ENCODE measurements around the gene ATXN7L1. TPM values are rescaled to one million over a fixed set of nuclear protein-coding genes. Genes with fewer than 3 reads are reported as not detected.

Gene ATXN7L1
- total RNA-seq, 1 donor from 2014 or later = 12.9 TPM

DNA sequence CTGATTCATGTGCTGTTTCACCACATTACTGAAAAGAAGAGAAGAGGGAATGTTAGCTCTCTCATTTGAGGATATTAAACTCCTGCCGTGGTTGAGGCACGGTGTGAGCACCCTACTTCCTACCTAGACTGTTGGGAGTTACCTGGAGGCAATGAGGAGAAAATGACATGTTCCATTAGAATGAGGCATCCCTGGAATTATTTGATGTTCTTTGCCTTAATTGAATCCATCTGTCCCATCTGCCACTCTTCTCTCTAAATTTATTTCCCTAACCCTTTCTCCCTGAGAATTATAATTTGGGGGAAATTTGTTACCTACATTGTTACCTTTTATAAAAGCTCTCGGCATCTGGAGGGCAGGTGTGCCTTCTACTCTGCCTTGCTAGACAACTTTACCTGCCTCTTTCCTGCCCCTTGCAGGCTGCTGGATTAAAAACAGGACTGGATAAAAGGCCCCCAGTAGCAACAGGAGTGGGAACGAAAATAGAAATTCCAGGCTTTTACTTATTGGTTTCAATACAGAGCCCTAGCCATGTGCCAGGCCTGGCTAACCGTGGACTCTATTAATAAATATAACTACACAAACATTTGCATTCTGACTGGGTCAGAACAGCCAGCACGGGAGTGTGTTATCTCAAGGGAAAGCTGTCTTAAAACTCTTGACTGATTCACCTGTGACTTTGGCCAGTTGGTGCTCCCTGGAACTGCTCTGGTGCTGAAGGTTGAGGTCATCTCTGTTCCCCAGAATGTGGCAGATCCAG, 4.4 kb upstream of the ATXN7L1 start:
- no peaks in the 10 kb centered on the region for H3K27me3 ChIP-seq
- DNase-seq (no peak), ATAC-seq (no peak)
- H3K4me1 ChIP-seq = no peaks in the 10 kb centered on the region
- no peaks in the 10 kb centered on the region for H3K36me3 ChIP-seq
- TF ChIP-seq, protein P1, sequence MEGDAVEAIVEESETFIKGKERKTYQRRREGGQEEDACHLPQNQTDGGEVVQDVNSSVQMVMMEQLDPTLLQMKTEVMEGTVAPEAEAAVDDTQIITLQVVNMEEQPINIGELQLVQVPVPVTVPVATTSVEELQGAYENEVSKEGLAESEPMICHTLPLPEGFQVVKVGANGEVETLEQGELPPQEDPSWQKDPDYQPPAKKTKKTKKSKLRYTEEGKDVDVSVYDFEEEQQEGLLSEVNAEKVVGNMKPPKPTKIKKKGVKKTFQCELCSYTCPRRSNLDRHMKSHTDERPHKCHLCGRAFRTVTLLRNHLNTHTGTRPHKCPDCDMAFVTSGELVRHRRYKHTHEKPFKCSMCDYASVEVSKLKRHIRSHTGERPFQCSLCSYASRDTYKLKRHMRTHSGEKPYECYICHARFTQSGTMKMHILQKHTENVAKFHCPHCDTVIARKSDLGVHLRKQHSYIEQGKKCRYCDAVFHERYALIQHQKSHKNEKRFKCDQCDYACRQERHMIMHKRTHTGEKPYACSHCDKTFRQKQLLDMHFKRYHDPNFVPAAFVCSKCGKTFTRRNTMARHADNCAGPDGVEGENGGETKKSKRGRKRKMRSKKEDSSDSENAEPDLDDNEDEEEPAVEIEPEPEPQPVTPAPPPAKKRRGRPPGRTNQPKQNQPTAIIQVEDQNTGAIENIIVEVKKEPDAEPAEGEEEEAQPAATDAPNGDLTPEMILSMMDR (IDR thresholded peaks at IDR 0.05) = no peak
- no peak overlapping the region for H3K27ac ChIP-seq
- H3K4me3 ChIP-seq = no peak overlapping the region
- H3K9me3 ChIP-seq = no peaks in the 10 kb centered on the region
- intact Hi-C loops (cut with DNase I) = no loop called here

DNA sequence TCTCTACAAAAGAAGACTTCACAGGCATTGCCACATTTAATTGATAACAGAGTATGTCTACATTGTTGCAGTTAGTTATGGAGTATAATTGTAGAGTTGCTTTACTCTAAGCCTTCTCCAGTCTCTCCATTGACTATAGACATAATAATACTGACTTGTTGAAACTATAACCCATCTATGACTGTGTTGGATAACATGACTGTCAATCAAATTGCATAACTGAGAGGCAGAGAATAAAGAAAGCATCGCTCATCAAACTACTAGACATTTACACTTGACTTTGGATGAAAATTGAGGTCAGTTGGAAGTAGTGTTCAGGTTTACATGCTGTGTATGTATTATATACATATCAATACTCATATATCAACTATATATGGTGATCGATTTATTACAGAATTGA, 3.4 kb upstream of the ATXN7L1 start:
- intact Hi-C loops (cut with DNase I) = no loop called here
- H3K9me3 ChIP-seq = no peaks in the 10 kb centered on the region
- no peak overlapping the region for H3K4me3 ChIP-seq
- H3K27me3 ChIP-seq = no peaks in the 10 kb centered on the region
- no peaks in the 10 kb centered on the region for H3K4me1 ChIP-seq
- H3K36me3 ChIP-seq = no peaks in the 10 kb centered on the region
- TF ChIP-seq, protein P1 (IDR thresholded peaks at IDR 0.05) = no peak
- DNase-seq (no peak), ATAC-seq (no peak)
- H3K27ac ChIP-seq = no peak overlapping the region

DNA sequence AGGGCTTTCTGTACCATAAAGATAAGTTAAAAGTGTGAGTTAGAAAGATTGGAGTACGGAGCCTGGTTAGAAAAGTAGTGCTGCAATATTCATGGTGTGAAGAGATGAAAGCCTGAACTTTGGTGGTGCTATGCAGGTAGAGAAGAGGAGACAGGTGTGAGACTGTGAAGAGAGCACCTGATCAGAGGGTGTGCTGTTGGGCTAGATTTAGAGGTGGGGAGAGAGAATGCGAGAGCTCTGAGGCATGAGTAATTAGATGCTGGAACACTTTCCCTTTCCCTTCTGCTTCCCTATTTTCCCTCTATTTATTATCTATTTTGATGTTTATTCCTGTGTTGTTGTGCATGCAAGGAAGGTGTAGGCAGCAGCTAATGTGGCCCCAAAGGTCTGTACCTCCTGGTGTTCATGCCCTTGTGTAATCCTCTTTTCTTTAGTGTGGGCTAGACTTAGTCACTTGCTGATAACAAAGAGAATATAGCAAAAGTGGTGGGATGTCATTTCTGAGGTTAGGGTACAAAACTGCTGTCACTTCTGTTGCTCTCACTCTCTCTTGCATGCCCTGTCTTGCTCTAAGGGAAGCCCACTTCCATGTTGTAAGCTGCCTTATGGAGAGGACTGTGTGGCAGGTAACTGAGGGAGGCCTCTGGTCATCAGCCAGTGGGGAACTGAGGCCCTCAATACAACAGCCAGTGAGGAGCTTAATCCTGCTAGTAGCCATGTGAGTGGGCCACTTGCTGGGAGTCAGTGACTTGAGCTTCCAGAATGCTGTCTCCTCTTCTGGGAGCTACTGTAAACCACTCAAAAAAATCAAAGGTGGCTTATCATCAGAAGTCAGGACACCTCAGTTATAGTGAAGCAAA, 2.6 kb upstream of the ATXN7L1 start:
- Histone ChIP-seq H3K27ac (no peak overlapping the region), H3K9me3 (no peaks in the 10 kb centered on the region), H3K4me1 (no peaks in the 10 kb centered on the region), H3K36me3 (no peaks in the 10 kb centered on the region), H3K27me3 (no peaks in the 10 kb centered on the region), H3K4me3 (no peak overlapping the region)
- intact Hi-C loops (cut with DNase I) = no loop called here
- DNase-seq (no peak), ATAC-seq (no peak)
- TF ChIP-seq, protein P1 (IDR thresholded peaks at IDR 0.05) = no peak

DNA sequence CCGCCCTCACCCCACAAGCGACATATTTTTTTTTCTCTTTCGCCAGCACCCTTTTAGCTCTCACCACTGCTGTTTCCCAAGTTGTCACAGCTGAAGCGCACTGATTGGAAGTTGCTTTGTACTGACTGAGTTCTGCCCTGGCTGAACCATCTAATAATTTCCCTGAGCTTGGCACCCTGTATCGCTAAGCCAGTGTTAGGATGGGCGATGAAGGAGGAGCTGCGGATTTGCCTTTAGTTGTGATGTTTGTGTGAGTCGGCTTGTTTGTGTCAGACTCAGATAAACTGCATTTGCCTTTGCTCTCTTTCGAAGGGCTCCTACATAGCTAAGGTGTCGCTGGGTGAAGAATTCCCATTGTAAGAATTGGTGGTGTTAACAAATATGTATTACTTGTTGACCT, 1.3 kb upstream of the ATXN7L1 start:
- Histone ChIP-seq H3K27ac (no peak overlapping the region), H3K9me3 (no peaks in the 10 kb centered on the region), H3K27me3 (no peaks in the 10 kb centered on the region), H3K4me1 (no peaks in the 10 kb centered on the region), H3K36me3 (no peaks in the 10 kb centered on the region), H3K4me3 (peak overlapping the region; percentile 67)
- no peak for ATAC-seq
- intact Hi-C loops (cut with DNase I) = no loop called here
- TF ChIP-seq, protein P1 (IDR thresholded peaks at IDR 0.05) = no peak
- no peak for DNase-seq

DNA sequence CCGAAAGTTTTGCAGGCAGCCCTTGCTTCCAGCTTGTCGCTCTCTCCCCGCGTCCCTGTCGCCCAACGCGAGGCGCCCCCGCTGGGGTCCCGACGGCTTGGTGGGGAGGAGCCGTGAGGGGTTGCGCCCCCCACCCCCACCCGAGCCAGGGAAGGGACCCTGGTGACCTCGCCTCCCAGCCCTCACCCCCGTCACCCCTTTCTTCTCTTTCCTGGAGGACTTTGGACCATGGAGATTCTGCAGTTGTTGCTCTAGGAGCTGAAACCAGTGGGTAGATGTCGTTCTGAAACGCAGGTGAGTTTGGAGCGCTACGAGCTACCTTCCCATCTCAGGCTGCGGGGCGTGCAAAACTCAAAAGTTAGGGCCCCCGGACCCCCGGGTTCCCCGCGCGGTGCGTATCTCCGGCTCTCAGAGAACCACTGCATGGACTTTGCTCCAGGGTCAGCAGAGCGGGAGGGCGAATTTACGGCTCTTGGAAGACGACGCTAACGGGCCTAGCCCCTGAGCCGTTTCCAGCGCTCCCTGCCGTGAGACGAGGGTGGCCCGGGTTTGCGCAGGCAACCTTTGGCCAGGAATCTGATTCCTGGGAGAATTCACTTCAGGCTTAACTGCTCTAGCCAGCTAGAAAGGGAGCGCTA, 684 bp upstream of the ATXN7L1 start:
- no peak overlapping the region for H3K27ac ChIP-seq
- ATAC-seq (peak; percentile 4), DNase-seq (peak; percentile 68)
- no peaks in the 10 kb centered on the region for H3K9me3 ChIP-seq
- peak overlapping the region; percentile 67 for H3K4me3 ChIP-seq
- H3K36me3 ChIP-seq = no peaks in the 10 kb centered on the region
- H3K4me1 ChIP-seq = no peaks in the 10 kb centered on the region
- TF ChIP-seq, protein P1 (IDR thresholded peaks at IDR 0.05) = no peak
- intact Hi-C loops (cut with DNase I) = no loop called here
- H3K27me3 ChIP-seq = no peaks in the 10 kb centered on the region

All from upper lobe of right lung (tissue), 1 donor.